ENCODE data around the gene RNU6-1. TPM values are rescaled to one million over a fixed set of nuclear protein-coding genes. Genes with fewer than 3 reads are reported as not detected.

Gene RNU6-1
- total RNA-seq, 2 donors from 2014 or later: not detected

GRCh38 chr15:67843092-67843501 lies 3.3 kb upstream of the RNU6-1 start:
- Histone ChIP-seq H3K36me3 (ENCODE audit: control insufficient read depth, insufficient read depth, low read length) (no peaks in the 10 kb centered on the region), H3K27me3 (ENCODE audit: control insufficient read depth, insufficient read depth, low read length, poor library complexity, severe bottlenecking) (peaks cover 23% of the 10 kb centered on the region), H3K9ac (ENCODE audit: extremely low read depth, low read length, poor library complexity, severe bottlenecking) (no peak overlapping the region), H3K9me3 (ENCODE audit: control insufficient read depth, low read length) (no peaks in the 10 kb centered on the region), H3K4me3 (ENCODE audit: low read length) (no peak overlapping the region), H3K27ac (ENCODE audit: low read depth, low read length) (peak overlapping the region; percentile 61), H3K4me1 (ENCODE audit: control insufficient read depth, insufficient read depth, low read length) (peaks cover 8% of the 10 kb centered on the region)
- peaks cover 36% of the 10 kb centered on the region for H3K4me1 Mint-ChIP-seq
- H3K4me3 Mint-ChIP-seq: no peak overlapping the region
- peak; percentile 61 for DNase-seq
- no peaks in the 10 kb centered on the region for H3K36me3 Mint-ChIP-seq (ENCODE audit: low read depth)
- 84 to 86% methylated on average over 4 to 7 of the region's 7 CpGs for WGBS, 2 experiments (ENCODE audit: insufficient coverage in 1 of 2, insufficient read length in 1 of 2)
- H3K27ac Mint-ChIP-seq: no peak overlapping the region
- H3K9me3 Mint-ChIP-seq: no peaks in the 10 kb centered on the region
- peaks cover 25% of the 10 kb centered on the region for H3K27me3 Mint-ChIP-seq (ENCODE audit: insufficient read depth)
- no peak for TF ChIP-seq CTCF (conservative IDR thresholded peaks at IDR 0.05)

- no peaks in the 10 kb centered on the region for H3K36me3 ChIP-seq (ENCODE audit: control insufficient read depth, insufficient read depth, low read length)
- WGBS, 2 experiments (ENCODE audit: insufficient coverage in 1 of 2, insufficient read length in 1 of 2): 77 to 78% methylated on average over 4 of the region's 4 CpGs
- peak overlapping the region; percentile 87 for H3K4me3 ChIP-seq (ENCODE audit: low read length)
These were observed 1.6 kb upstream of the RNU6-1 start for GRCh38 chr15:67841513-67841762.

GRCh38 chr15:67840749-67841512 lies 1.1 kb upstream of the RNU6-1 start:
- no peaks in the 10 kb centered on the region for H3K36me3 ChIP-seq (ENCODE audit: control insufficient read depth, insufficient read depth, low read length)
- peaks cover 40% of the 10 kb centered on the region for H3K4me1 Mint-ChIP-seq
- peak overlapping the region; percentile 99 for H3K27ac Mint-ChIP-seq
- H3K9ac ChIP-seq (ENCODE audit: extremely low read depth, low read length, poor library complexity, severe bottlenecking): peak overlapping the region; percentile 87
- H3K27ac ChIP-seq (ENCODE audit: low read depth, low read length): peak overlapping the region; percentile 94
- peaks cover 46% of the 10 kb centered on the region for H3K27me3 Mint-ChIP-seq (ENCODE audit: insufficient read depth)
- H3K4me3 ChIP-seq (ENCODE audit: low read length): peak overlapping the region; percentile 87
- H3K4me3 Mint-ChIP-seq: peak overlapping the region; percentile 92
- no peaks in the 10 kb centered on the region for H3K9me3 ChIP-seq (ENCODE audit: control insufficient read depth, low read length)
- DNase-seq: peak; percentile 63
- peak; percentile 16 for TF ChIP-seq CTCF (conservative IDR thresholded peaks at IDR 0.05)
- peaks cover 45% of the 10 kb centered on the region for H3K27me3 ChIP-seq (ENCODE audit: control insufficient read depth, insufficient read depth, low read length, poor library complexity, severe bottlenecking)
- peaks cover 8% of the 10 kb centered on the region for H3K4me1 ChIP-seq (ENCODE audit: control insufficient read depth, insufficient read depth, low read length)
- 21 to 26% methylated on average over 5 to 16 of the region's 17 CpGs for WGBS, 2 experiments (ENCODE audit: insufficient coverage in 1 of 2, insufficient read length in 1 of 2)
- no peaks in the 10 kb centered on the region for H3K9me3 Mint-ChIP-seq
- no peaks in the 10 kb centered on the region for H3K36me3 Mint-ChIP-seq (ENCODE audit: low read depth)

More at GRCh38 chr15:67841513-67841762, 1.6 kb upstream of the RNU6-1 start:
- peaks cover 41% of the 10 kb centered on the region for H3K4me1 Mint-ChIP-seq
- H3K27me3 Mint-ChIP-seq (ENCODE audit: insufficient read depth): peaks cover 41% of the 10 kb centered on the region
- Histone ChIP-seq H3K27me3 (ENCODE audit: control insufficient read depth, insufficient read depth, low read length, poor library complexity, severe bottlenecking) (peaks cover 40% of the 10 kb centered on the region), H3K4me1 (ENCODE audit: control insufficient read depth, insufficient read depth, low read length) (peaks cover 8% of the 10 kb centered on the region), H3K27ac (ENCODE audit: low read depth, low read length) (no peak overlapping the region), H3K9ac (ENCODE audit: extremely low read depth, low read length, poor library complexity, severe bottlenecking) (no peak overlapping the region), H3K9me3 (ENCODE audit: control insufficient read depth, low read length) (no peaks in the 10 kb centered on the region)
- no peaks in the 10 kb centered on the region for H3K9me3 Mint-ChIP-seq
- no peak for DNase-seq
- no peak overlapping the region for H3K27ac Mint-ChIP-seq
- H3K4me3 Mint-ChIP-seq: peak overlapping the region; percentile 92
- no peak for TF ChIP-seq CTCF (conservative IDR thresholded peaks at IDR 0.05)
- no peaks in the 10 kb centered on the region for H3K36me3 Mint-ChIP-seq (ENCODE audit: low read depth)
